Omental fat pad (tissue), 4 donors: ENCODE data around the gene RAB4A. TPM values are rescaled to one million over a fixed set of nuclear protein-coding genes. Genes with fewer than 3 reads are reported as not detected.

Experiments
- ATAC-seq: fragments of 150-250 bp; one replicate; pipeline ENCODE4 v1.9.1; 2016; ENCODE audit warnings: mild to moderate bottlenecking, moderate library complexity; ENCODE audit not compliant: low FRiP score
- DNase-seq: peaks from one replicate; pipeline ENCODE4 v3.0.0-alpha.2; 2019; ENCODE audit warnings: low spot score
- total RNA-seq, 4 donors: library from RNA; depleted of rRNA; stranded (reverse); fragments of >200 nt; gene quantifications; one replicate each; pipeline ENCODE4 v1.1.0, GENCODE V29; 2016
- TF ChIP-seq, protein P1 (sequence below), 3 donors: fragments of 450-650 bp; IDR thresholded peaks; one replicate each; pipeline ENCODE4 v1.5.1; 2016 to 2017; ENCODE audit warnings: antibody characterized with exemption in 3 of 3, mild to moderate bottlenecking in 3 of 3, moderate library complexity in 2 of 3

RAB4A gene
- total RNA-seq, 4 donors from 2014 or later = 20.5 to 30.9 (median 30.0) TPM

DNA sequence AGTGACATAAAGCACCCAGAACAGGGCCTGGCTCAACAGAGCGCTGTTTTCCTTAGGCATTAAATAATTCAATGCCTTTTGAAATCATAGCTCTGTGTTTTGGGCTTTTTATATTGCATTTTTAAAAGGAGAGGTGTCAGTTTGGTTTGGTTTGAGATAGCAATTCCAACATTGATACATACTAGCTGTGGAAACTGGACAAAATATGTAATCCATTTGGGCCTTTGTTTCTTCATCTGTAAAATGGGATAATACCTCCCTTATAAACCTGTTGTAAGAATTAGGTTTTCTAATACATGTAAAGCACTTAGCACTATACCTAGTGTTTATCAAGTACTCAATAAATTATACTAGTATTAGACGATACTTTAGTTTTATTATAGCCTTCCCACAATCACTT is 8.7 kb upstream of the RAB4A start:
- DNase-seq = no peak
- no peak for ATAC-seq

GRCh38 chr1:229263254-229263653 is 7.7 kb upstream of the RAB4A start:
- ATAC-seq = no peak
- DNase-seq = no peak
- TF ChIP-seq, protein P1, sequence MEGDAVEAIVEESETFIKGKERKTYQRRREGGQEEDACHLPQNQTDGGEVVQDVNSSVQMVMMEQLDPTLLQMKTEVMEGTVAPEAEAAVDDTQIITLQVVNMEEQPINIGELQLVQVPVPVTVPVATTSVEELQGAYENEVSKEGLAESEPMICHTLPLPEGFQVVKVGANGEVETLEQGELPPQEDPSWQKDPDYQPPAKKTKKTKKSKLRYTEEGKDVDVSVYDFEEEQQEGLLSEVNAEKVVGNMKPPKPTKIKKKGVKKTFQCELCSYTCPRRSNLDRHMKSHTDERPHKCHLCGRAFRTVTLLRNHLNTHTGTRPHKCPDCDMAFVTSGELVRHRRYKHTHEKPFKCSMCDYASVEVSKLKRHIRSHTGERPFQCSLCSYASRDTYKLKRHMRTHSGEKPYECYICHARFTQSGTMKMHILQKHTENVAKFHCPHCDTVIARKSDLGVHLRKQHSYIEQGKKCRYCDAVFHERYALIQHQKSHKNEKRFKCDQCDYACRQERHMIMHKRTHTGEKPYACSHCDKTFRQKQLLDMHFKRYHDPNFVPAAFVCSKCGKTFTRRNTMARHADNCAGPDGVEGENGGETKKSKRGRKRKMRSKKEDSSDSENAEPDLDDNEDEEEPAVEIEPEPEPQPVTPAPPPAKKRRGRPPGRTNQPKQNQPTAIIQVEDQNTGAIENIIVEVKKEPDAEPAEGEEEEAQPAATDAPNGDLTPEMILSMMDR (IDR thresholded peaks at IDR 0.05) = no peak

More for the DNA sequence above, 8.7 kb upstream of the RAB4A start:
- TF ChIP-seq, protein P1 (IDR thresholded peaks at IDR 0.05) = no peak

DNA sequence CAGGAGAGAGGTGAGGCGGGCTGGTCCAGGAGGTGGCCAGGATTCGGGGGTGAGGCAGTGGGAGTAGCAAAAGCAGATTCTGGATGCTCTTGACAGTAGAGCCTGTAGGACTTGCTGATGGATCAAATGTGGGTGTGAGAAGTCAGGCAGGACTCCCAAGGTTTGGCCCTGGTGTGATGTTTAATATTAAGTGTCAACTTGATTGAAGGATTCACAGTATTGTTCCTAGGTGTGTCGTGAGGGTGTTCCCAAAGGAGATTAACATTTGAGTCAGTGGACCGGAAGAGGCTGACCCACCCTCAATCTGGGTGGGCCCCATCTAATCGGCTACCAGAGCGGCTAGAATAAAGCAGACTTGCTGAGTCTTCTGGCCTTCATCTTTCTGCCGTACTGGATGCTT is 6.8 kb upstream of the RAB4A start:
- TF ChIP-seq, protein P1 (IDR thresholded peaks at IDR 0.05) = no peak
- ATAC-seq (no peak), DNase-seq (no peak)

- ATAC-seq (no peak), DNase-seq (no peak)
These were observed 6.4 kb upstream of the RAB4A start for GRCh38 chr1:229264487-229264886.

DNA sequence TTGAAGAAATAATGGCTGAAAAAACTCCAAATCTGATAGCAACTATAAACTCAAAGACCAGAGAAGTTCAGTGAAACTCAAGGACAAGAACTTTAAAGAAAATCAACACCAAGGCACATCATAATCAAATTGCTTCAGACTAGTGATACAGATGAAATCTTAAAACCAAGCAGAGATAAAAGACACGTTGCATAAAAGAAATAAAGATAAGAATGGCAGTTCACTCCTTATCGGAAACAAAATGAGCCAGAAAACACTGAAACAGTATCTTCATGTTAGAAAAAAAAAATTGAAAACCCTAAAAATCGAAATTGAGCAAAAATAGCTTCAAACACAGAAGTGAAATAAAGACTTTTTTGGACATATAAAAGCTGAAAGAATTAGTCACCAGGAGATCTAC is 4.6 kb upstream of the RAB4A start:
- TF ChIP-seq, protein P1 (IDR thresholded peaks at IDR 0.05) = no peak
- DNase-seq (no peak), ATAC-seq (no peak)

More at GRCh38 chr1:229264487-229264886, 6.4 kb upstream of the RAB4A start:
- TF ChIP-seq, protein P1 (IDR thresholded peaks at IDR 0.05) = no peak

DNA sequence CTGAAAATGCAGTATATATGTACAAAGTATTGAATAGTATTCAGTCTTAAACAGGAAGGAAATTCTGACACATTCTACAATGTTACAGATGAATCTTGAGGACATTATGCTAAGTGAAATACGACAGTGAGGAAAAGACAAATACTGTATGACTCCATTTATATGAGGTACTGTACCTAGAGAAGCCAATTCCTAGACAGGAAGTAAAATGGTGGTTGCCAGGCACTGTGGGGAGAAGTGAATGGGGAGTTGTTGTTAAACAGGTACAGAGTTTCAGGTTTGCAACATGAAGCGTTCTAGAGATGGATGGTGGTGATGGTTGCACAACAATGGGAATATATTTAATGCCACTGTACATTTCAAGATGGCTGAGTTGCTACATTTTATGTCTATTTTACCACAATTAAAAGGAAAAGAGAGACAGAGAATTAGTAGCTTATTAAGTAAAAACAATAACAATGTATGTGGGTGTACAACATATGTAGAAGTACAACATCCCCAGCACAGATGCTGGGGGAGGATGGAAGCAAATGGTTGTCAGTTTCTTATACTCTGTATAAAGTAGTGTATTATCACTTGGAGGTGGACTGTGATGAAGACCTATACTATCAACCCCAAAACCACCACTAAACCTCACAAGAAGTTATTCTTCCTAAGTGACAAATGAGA is 3.9 kb upstream of the RAB4A start:
- ATAC-seq = no peak
- DNase-seq = no peak
- TF ChIP-seq, protein P1 (IDR thresholded peaks at IDR 0.05) = no peak

DNA sequence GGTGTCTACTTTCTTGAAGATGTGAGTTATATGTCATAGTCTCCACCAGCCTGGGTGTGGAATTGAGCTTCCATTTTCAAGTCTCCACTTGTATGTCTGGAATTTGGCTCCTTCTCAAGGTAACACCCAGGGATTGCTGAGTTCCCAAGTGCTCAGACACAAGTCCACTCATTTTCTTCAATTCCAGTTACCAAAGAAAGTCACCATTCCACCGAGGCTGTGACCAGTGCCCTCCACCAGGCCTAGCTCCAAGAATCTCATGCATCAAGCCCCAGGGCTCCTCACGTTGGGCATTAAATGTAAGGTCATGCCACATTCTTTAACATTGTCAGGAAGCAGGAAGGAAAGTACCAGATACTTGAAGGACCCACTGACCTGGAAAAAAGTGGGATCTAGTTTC is 2.4 kb upstream of the RAB4A start:
- DNase-seq (no peak), ATAC-seq (no peak)
- TF ChIP-seq, protein P1 (IDR thresholded peaks at IDR 0.05) = no peak
